Caco-2 (cell line): ENCODE results near the gene SYVN1. TPM values are rescaled to one million over a fixed set of nuclear protein-coding genes. Genes with fewer than 3 reads are reported as not detected.

Experiments
- BruUV-seq: library from RNA; stranded (reverse); fragments of 400-500 nt; replicated peaks from 2 replicates; lab custom pipeline; 2021; lab: Mats Ljungman, UMichigan
- CTCF ChIA-PET: fragments of 300-600 bp; sonication (Branson Sonifier 250); formaldehyde crosslinking; loops from one replicate; lab custom pipeline; 2022; ENCODE audit warnings: antibody characterized with exemption; lab: Charles Lee
- POLR2A ChIA-PET: fragments of 300-600 bp; sonication (Branson Sonifier 250); formaldehyde crosslinking; loops from one replicate; lab custom pipeline; 2022; ENCODE audit warnings: antibody characterized with exemption; lab: Charles Lee
- DNase-seq, 2 experiments: peaks; one replicate each; pipeline versions ENCODE4 v3.0.0 to v3.0.0-alpha.2; 2020 to 2022
- H3K27me3 ChIP-seq: replicated peaks from 2 replicates; pipeline ENCODE4 v1.6.0; 2011; ENCODE audit warnings: low read length; ENCODE audit not compliant: control insufficient read depth, insufficient read depth
- H3K36me3 ChIP-seq: 2 replicates; pipeline ENCODE4 v1.5.1; 2011; ENCODE audit warnings: low read length; ENCODE audit not compliant: control insufficient read depth, insufficient read depth
- H3K4me1 ChIP-seq: fragments of 250-450 bp; sonication (Bioruptor Pico); 2 replicates; pipeline ENCODE4 v1.5.1; 2020; ENCODE audit warnings: mild to moderate bottlenecking
- H3K4me3 ChIP-seq: 2 replicates; pipeline ENCODE4 v1.5.1; 2011; ENCODE audit warnings: low read depth, mild to moderate bottlenecking, control low read depth, low read length
- H3K9me3 ChIP-seq: fragments of 250-450 bp; sonication (Bioruptor Pico); 2 replicates; pipeline ENCODE4 v1.5.1; 2020; ENCODE audit warnings: mild to moderate bottlenecking, moderate library complexity
- H3K27ac Mint-ChIP-seq: one replicate; pipeline ENCODE4 v1.8.0; 2022; ENCODE audit warnings: mixed read lengths; ENCODE audit not compliant: unreplicated experiment
- H3K27me3 Mint-ChIP-seq: one replicate; pipeline ENCODE4 v1.8.0; 2022; ENCODE audit warnings: mixed read lengths; ENCODE audit not compliant: insufficient read depth, unreplicated experiment
- H3K36me3 Mint-ChIP-seq: one replicate; pipeline ENCODE4 v1.8.0; 2022; ENCODE audit warnings: mild to moderate bottlenecking, mixed read lengths; ENCODE audit not compliant: insufficient read depth, unreplicated experiment
- H3K4me1 Mint-ChIP-seq: one replicate; pipeline ENCODE4 v1.8.0; 2022; ENCODE audit warnings: low read depth, mixed read lengths; ENCODE audit not compliant: unreplicated experiment
- H3K4me3 Mint-ChIP-seq: one replicate; pipeline ENCODE4 v1.8.0; 2022; ENCODE audit warnings: mild to moderate bottlenecking, moderate library complexity, mixed read lengths; ENCODE audit not compliant: unreplicated experiment
- H3K9me3 Mint-ChIP-seq: one replicate; pipeline ENCODE4 v1.8.0; 2022; ENCODE audit warnings: mixed read lengths; ENCODE audit not compliant: unreplicated experiment
- intact Hi-C: fragments of 100-400 bp; cut with micrococcal nuclease; formaldehyde crosslinking; loops from one replicate; pipeline ENCODE4 v1.10.0; 2022; ENCODE audit not compliant: unreplicated experiment
- total RNA-seq: library from RNA; stranded (reverse); gene quantifications from 2 replicates; pipeline ENCODE4 v1.2.3, GENCODE V29; 2022
- TF ChIP-seq, protein P1 (sequence below), 2 experiments: fragments of 200-600 bp in 1 of 2; IDR thresholded peaks; 1 replicate in 1 of 2; 2 replicates in 1 of 2; pipeline versions ENCODE4 v1.5.1 to v1.8.0; 2011 to 2022; ENCODE audit warnings: antibody characterized with exemption in 1 of 2, control low read depth in 1 of 2, inconsistent platforms in 1 of 2, low read depth in 1 of 2, low read length in 1 of 2, mild to moderate bottlenecking in 1 of 2, moderate library complexity in 1 of 2; ENCODE audit not compliant: insufficient read depth in 1 of 2, severe bottlenecking in 1 of 2, unreplicated experiment in 1 of 2

Gene SYVN1
- total RNA-seq, 1 experiment from 2014 or later, result 50.9 TPM

- H3K27me3 Mint-ChIP-seq, result no peaks in the 10 kb centered on the region
- H3K27ac Mint-ChIP-seq, result no peak overlapping the region
- no peak overlapping the region for H3K4me3 Mint-ChIP-seq
- peaks cover 4% of the 10 kb centered on the region for H3K36me3 Mint-ChIP-seq
- H3K4me1 ChIP-seq, result no peaks in the 10 kb centered on the region
- H3K27me3 ChIP-seq, result no peaks in the 10 kb centered on the region
- no peaks in the 10 kb centered on the region for H3K9me3 Mint-ChIP-seq
- H3K4me3 ChIP-seq, result no peak overlapping the region
- no peaks in the 10 kb centered on the region for H3K36me3 ChIP-seq
- intact Hi-C loops, result no loop called here
- no TSS peak for BruUV-seq
- peaks cover 4% of the 10 kb centered on the region for H3K4me1 Mint-ChIP-seq
- H3K9me3 ChIP-seq, result no peaks in the 10 kb centered on the region
- DNase-seq, result no peak
- TF ChIP-seq, protein P1, sequence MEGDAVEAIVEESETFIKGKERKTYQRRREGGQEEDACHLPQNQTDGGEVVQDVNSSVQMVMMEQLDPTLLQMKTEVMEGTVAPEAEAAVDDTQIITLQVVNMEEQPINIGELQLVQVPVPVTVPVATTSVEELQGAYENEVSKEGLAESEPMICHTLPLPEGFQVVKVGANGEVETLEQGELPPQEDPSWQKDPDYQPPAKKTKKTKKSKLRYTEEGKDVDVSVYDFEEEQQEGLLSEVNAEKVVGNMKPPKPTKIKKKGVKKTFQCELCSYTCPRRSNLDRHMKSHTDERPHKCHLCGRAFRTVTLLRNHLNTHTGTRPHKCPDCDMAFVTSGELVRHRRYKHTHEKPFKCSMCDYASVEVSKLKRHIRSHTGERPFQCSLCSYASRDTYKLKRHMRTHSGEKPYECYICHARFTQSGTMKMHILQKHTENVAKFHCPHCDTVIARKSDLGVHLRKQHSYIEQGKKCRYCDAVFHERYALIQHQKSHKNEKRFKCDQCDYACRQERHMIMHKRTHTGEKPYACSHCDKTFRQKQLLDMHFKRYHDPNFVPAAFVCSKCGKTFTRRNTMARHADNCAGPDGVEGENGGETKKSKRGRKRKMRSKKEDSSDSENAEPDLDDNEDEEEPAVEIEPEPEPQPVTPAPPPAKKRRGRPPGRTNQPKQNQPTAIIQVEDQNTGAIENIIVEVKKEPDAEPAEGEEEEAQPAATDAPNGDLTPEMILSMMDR (IDR thresholded peaks at IDR 0.05; ENCODE audit: insufficient read depth in 1 of 2, low read depth in 1 of 2, low read length in 1 of 2, severe bottlenecking in 1 of 2, unreplicated experiment in 1 of 2), result no peak
- POLR2A ChIA-PET, result no interaction called here
- CTCF ChIA-PET, result no interaction called here
These were observed 26.3 kb upstream of the SYVN1 start for GRCh38 chr11:65160643-65161042.

GRCh38 chr11:65159012-65159411 lies 24.7 kb upstream of the SYVN1 start:
- TF ChIP-seq, protein P1 (IDR thresholded peaks at IDR 0.05; ENCODE audit: insufficient read depth in 1 of 2, low read depth in 1 of 2, low read length in 1 of 2, severe bottlenecking in 1 of 2, unreplicated experiment in 1 of 2), result no peak
- POLR2A ChIA-PET, result no interaction called here
- H3K4me1 Mint-ChIP-seq, result no peaks in the 10 kb centered on the region
- Histone ChIP-seq H3K4me3 (no peak overlapping the region), H3K36me3 (no peaks in the 10 kb centered on the region), H3K9me3 (no peaks in the 10 kb centered on the region), H3K27me3 (no peaks in the 10 kb centered on the region), H3K4me1 (no peaks in the 10 kb centered on the region)
- no peak for DNase-seq
- intact Hi-C loops, result no loop called here
- H3K4me3 Mint-ChIP-seq, result no peak overlapping the region
- BruUV-seq, result no TSS peak
- no peak overlapping the region for H3K27ac Mint-ChIP-seq
- no peaks in the 10 kb centered on the region for H3K9me3 Mint-ChIP-seq
- CTCF ChIA-PET, result no interaction called here
- no peaks in the 10 kb centered on the region for H3K27me3 Mint-ChIP-seq
- no peaks in the 10 kb centered on the region for H3K36me3 Mint-ChIP-seq

DNA sequence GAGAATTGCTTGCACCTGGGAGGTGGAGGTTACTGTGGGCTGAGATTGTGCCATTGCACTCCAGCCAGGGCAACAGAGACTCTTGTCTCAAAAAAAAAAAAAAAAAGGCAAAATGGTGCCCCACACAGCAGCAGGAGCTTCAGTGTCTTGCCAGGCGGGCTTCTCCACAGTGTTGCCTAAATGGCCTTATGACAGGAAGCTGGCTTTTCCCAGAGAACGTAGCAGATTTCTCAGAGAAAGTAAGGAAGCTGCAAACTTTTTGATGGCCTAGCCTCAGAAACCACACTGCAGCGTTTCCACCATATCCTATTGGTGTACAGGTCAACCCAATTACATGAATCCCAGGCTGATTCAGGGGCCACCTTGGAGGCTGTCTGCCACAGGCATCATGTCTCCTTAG lies 23.0 kb upstream of the SYVN1 start:
- no peaks in the 10 kb centered on the region for H3K27me3 Mint-ChIP-seq
- POLR2A ChIA-PET, result no interaction called here
- peaks cover 6% of the 10 kb centered on the region for H3K4me1 Mint-ChIP-seq
- intact Hi-C loops, result no loop called here
- DNase-seq, result no peak
- no peaks in the 10 kb centered on the region for H3K36me3 Mint-ChIP-seq
- no peaks in the 10 kb centered on the region for H3K9me3 Mint-ChIP-seq
- no peaks in the 10 kb centered on the region for H3K36me3 ChIP-seq
- H3K4me1 ChIP-seq, result no peaks in the 10 kb centered on the region
- TF ChIP-seq, protein P1 (IDR thresholded peaks at IDR 0.05; ENCODE audit: insufficient read depth in 1 of 2, low read depth in 1 of 2, low read length in 1 of 2, severe bottlenecking in 1 of 2, unreplicated experiment in 1 of 2), result no peak
- no peaks in the 10 kb centered on the region for H3K9me3 ChIP-seq
- H3K4me3 ChIP-seq, result no peak overlapping the region
- no TSS peak for BruUV-seq
- H3K4me3 Mint-ChIP-seq, result no peak overlapping the region
- CTCF ChIA-PET, result no interaction called here
- H3K27me3 ChIP-seq, result no peaks in the 10 kb centered on the region
- no peak overlapping the region for H3K27ac Mint-ChIP-seq
